Lower leg skin (tissue), 3 donors: Measurements from ENCODE around the gene MRM2.

Experiments used
- CTCF ChIP-seq, 3 donors: fragments of 450-650 bp; IDR thresholded peaks; one replicate each; pipeline ENCODE4 v1.5.1; 2016; ENCODE audit warnings: antibody characterized with exemption in 3 of 3, mild to moderate bottlenecking in 3 of 3, moderate library complexity in 2 of 3
- POLR2A ChIP-seq, 2 donors: fragments of 450-650 bp; IDR thresholded peaks; one replicate each; pipeline ENCODE4 v1.6.1; 2016 to 2017; ENCODE audit warnings: antibody characterized with exemption in 2 of 2, mild to moderate bottlenecking in 1 of 2, moderate library complexity in 1 of 2

DNA sequence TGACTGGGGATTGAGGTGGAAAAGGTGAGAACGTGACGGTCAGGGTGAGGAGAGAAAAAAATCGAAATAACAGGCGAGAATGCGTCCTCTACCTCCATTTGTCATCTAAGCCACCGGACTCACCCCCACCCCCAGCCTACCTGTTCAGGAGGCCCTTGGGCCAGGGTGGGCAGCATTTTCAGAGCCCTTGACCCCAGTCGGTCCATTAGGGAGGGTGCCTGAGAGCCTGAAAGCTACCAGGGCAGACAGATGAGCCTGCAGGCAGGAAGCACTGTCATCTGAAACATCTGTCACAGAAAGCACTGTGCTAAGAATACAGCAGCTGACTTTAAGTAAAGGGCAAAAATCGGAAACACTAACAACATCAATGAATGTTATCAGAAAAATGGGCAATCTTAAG, 56.3 kb downstream of the MRM2 start:
- no peak for TF ChIP-seq POLR2A (IDR thresholded peaks at IDR 0.05)
- TF ChIP-seq CTCF (IDR thresholded peaks at IDR 0.05): no peak
